Activated T-cell treated with anti-CD3 and anti-CD28 coated beads, Interleukin-2, amount 50 U/mL, for 1 hour (primary cell): ENCODE results near the gene MSH3.
"Not testable (repeated sequence)": the region's sequence is repeated elsewhere in the genome, so short reads cannot be mapped to it uniquely, and the experiment has no call there.

Experiments
- DNase-seq: peaks from one replicate; pipeline ENCODE4 v3.0.0-alpha.2; 2020

Gene MSH3

DNA sequence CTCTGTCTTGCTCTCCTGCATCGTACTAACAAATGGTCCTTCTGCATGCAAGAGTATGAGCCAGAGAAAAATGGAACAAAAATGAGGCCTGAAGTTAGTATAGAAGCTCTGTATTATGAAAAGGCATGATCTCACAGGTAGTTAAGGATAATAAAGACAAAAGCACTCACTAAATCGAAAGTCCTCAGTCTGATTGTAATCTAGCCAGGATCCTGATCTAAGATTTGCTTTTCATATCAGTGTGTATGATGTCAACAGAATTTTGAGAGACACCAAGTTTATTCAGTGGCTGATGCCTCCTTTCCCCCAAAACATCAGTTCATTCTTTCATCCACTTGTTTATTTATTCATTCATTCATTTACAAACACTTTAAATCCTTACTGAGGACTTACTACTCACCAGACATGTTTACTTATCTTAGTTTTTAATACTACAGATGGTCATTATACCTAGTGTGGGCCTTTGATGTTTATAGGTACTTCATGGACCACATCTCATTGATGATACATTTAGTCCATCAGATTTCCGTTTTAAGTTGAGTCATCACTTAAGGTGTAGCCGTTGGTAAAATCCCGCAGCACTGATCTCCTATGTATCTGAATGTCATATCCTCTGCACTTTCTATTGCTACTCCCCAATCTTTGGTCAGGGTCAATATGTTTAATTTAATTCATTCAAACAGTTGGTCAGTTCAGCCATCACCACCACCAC, 105.6 kb downstream of the MSH3 start:
- DNase-seq = no peak

DNA sequence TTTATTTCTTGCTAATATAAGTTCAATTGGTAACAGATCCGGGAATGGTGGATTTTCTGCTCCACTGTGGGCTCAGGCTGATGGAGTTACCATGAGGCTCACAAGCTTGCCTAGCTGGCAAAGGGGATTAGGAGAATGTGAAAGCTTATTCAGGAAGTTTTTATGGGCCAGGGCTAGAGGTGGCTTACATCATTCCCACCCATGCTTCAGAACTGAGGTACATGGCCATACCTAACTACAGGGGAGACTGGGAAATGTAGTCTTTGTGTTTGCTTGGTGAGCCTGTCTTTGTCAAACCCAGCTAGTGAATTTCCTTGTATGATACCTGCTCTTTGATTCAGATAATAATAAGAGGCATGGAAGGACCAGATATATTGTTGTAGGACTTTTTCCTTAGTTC, 106.2 kb downstream of the MSH3 start:
- no peak for DNase-seq

GRCh38 chr5:80761176-80761575, 106.7 kb downstream of the MSH3 start:
- no peak for DNase-seq

- no peak for DNase-seq
Observed at GRCh38 chr5:80761966-80762365, 107.5 kb downstream of the MSH3 start.

- no peak for DNase-seq
Observed at GRCh38 chr5:80762573-80762972, 108.1 kb downstream of the MSH3 start.

GRCh38 chr5:80763211-80763610, 108.8 kb downstream of the MSH3 start:
- no peak for DNase-seq

- DNase-seq = no peak
Observed at GRCh38 chr5:80763873-80764647, 109.6 kb downstream of the MSH3 start.

GRCh38 chr5:80764786-80765185, 110.3 kb downstream of the MSH3 start:
- no peak for DNase-seq

DNA sequence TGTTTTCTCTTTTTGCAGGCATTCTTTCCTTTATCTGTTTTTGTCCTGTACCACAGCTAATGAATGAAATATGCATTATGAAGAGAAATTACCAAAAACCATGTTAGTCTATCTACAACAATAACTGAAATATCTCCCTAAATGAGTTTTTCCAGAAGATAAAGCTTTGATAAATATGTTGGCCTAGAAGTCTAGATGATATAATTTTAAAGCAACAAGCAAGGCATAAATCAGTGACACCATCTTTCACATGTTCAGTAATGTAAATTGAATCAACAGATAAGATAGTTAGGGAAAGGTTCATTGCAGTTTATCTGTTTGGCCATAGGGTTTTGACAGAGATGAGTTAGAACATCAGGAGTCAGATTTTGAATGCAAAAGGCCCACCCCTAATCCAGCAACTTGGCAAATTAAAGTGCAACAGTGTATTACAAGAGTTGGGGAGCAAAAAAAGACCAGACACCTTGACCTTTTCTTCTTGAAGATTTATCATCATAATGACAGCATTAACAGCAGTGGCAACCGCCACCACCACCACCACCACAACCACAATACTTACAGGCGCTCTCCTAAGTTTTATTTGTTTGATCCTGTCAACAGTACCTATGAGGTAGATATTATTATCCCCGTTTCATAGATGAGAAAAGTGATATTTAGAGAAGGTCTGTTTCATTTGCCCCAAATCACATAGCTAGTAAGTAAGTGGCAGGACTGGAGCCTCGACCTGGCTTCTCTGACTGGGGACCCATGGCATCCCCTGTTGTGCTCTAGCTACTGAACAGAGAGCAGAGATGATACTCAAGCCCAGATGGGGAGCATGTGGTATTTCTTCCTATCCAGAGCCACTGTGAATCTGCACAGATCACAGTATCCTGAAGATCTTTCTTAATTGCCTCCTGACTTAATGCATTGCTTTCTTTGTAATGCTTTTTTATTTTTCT, 123.2 kb downstream of the MSH3 start:
- DNase-seq = no peak

DNA sequence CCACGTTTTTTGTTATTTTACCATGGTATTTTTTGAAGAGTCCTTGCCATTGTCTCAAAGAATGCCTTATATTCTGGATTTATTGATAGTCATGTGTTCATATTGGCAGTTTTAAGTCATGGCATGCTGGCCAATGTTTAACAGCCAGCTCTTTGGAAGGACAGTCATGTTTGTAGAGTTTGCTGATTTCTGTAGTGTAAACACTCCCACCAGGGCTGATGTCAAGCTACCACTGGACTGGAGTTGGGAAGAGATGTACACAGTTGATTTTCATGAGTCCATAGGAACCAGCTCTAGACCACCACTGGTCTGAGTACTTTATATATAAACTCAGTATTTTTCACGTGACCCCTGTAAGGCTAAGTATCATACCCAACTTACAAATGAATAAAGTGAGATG, 125.6 kb downstream of the MSH3 start:
- DNase-seq = no peak

DNA sequence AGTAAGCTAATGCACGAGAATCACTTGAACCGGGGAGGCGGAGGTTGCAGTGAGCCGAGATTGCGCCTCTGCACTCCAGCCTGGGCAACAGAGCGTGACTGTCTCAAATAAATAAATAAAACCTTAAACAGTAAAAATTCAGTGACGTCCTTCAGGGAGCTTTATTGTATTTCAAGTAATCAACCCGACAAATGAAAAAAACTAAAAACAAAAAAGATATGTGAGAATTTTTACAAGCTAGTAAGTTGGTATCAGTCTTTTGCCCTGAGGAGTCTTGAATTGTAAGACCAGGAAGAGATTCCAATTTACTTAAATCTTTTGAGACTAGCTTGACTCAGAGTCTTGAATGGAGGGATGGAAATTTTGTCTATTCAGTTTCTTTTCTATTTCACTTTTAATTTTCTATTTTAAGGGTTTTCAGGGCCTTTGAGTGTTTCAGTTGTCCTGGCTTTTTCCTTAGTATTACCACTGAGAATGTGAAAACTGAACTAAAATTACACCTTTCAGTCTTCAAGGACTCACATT, 126.4 kb downstream of the MSH3 start:
- DNase-seq = no peak

DNA sequence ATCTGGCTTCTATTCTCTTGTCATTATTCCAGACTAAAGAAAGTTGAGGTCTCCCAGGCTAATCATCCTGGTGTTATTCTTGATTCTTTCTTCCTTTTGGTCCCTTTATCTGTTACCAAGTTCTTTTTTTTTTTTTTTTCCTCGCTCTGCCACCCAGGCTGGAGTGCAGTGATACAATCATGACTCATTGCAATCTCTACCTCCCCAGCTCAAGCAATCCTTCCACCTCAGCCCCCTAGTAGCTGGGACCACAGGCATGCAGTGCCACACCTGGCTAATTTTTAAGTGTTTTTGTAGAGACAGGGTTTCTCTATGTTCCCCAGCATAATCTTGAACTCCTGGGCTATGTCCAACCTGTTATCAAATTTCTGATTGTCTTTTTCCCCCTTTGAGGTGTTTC, 126.9 kb downstream of the MSH3 start:
- no peak for DNase-seq

GRCh38 chr5:80782626-80783025, 128.2 kb downstream of the MSH3 start:
- DNase-seq = no peak

DNA sequence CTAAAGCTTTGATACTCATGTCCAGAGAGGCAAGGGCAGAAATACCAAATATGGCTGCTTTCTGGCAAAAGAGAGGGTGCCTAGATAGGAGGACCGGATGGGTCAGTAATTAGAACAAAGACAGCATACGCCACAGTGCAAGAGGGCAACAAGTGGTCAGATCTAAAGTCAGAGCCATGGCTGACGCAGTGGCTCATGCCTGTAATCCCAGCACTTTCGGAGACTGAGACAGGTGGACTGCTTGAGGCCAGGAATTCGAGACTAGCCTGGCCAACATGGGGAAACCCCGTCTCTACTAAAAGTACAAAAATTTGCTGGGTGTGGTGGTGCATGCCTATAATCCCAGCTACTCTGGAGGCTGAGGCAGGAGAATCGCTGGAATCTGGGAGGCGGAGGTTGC, 129.3 kb downstream of the MSH3 start:
- not testable (repeated sequence) for DNase-seq

GRCh38 chr5:80784451-80784850, 130.0 kb downstream of the MSH3 start:
- DNase-seq = no peak

DNA sequence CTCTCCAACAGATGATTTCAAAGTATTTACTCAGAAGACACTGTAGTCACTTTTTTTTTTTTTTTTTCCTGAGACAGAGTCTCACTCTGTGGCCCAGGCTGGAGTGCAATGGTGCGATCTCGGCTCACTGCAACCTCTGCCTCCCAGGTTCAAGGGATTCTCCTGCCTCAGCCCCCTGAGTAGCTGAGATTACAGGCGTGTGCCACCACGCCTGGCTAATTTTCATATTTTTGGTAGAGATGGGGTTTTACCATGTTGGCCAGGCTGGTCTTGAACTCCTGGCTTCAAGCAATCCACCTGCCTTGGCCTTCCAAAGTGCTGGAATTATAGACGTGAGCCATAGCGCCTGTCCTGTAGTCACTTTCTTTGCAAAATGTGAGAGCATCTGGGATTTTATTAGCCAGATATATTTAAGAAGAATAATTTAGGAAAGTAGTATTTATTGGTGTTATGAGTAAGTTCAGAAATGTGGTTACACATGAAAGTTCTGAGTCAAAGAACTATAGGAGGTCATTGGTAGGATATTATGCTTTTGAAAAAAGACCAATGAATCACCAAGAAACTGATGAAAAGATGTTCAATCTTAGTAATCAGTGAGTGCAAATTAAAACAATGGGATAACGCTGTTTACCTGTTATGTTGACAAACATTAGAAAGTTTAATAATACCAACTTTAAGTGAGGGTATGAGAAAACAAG, 135.0 kb downstream of the MSH3 start:
- not testable (repeated sequence) for DNase-seq

- no peak for DNase-seq
Observed at GRCh38 chr5:80790698-80791097, 136.2 kb downstream of the MSH3 start.

DNA sequence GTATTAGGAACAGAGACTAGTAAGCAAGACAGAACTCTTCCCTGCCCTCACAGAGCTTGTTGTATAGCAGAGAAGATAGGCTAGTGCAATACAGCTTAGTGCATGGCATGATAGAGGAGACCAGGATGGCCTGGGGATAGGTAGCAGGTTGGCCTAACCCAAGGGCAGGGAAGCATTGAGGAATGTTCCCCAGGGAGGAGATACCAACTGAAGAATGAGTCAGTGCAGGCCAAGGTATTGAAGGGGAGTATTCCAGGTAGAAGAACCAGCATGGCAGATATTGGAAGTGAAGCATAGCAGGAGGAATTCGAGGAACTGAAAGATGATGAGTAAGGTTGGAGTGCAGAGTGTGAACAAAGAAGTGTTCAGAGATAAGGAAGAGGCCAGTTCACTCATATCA, 138.9 kb downstream of the MSH3 start:
- DNase-seq = no peak

DNA sequence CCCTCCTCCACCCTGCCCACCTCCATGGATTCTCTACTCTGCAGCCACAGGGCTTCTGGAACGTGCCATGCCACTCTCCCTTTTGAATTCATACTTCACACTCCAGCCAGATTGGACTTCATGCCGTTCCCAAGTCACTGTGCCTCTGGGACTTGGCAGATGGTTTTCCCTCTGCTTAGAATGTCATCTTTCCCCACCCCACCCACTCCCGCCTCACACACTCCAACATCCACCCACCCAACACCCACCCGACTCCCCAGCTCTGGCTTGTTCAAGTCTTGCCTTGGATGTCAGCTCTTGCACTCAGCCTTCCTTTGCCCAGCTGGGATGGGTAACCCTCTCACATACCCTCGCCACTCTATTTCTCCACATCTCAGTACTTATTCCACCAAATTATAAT, 142.4 kb downstream of the MSH3 start:
- DNase-seq = no peak

DNA sequence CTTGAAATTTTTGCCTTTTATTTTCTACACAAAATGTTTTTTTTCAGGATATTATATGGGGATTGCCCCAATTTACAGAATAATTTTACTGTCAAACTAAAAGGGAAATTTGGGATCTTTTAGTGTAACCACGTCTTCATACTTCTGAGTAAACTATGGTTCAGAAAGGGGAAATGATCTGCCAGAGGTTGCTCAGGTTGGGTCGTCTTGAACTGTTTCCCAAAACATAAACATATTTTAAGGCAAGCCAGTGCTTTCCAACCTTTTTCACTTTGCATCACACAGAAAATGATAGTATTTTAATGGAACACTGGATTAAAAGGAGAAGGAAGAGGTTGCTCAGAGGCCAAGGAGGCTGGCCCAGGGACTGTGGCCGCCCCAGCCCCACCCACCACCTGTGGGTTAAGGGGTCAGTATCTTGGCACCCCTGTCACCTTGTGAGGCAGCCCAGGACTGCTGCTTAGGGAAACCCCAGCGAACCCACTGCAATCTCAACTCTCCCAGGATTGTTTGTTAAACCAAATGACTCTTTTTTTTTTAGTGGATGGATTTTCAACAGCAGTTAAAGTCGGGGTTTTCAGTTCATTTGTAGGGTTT, 143.1 kb downstream of the MSH3 start:
- no peak for DNase-seq

GRCh38 chr5:80798166-80798565, 143.7 kb downstream of the MSH3 start:
- no peak for DNase-seq

DNA sequence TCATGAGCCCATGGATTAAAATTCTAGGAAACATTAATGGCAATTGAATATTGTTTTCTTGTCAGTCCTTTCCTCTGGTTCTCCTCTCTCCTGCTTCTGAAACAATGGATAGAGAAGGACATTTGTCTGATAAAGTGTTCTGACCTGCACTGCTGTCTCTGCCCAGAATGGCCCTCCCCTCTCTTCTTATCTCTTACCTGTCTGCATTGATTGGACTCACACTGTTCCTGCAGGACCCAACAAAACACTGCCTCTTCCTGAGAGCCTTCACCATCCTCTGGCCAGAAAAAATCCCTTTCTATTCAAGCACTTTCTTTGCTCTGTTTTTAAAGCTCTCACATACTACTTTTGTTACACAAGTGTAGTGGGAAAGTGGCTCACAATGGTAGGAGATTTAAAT, 144.2 kb downstream of the MSH3 start:
- no peak for DNase-seq
